GM19452 (cell line): ENCODE measurements around the gene VCX.
"Not testable (repeated sequence)": the region's sequence is repeated elsewhere in the genome, so short reads cannot be mapped to it uniquely, and the experiment has no call there.

Experiments used
- ATAC-seq: cut with Tn5 transposase; IDR thresholded peaks from one replicate; pipeline ENCODE4 v1.9.1; 2021; ENCODE audit not compliant: unreplicated experiment

VCX gene

DNA sequence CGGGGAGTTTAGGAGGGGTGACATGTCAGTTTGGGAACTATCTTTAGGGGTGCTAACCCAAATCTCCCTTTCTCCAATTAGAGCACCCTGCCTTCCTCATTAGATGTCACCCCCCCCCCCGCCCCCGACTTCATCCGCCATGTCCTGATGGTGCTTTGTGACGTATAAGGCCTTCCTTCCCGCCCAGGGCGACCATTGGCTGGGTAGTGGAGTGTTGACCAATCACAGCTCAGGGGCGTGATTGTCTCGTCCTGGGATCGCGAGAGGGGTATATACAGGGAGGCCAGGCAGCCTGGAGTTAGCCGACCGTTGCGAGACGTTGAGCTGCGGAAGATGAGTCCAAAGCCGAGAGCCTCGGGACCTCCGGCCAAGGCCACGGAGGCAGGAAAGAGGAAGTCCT, at the start of gene VCX:
Gene VCX (plus strand): TSS at position 301 of the 400 bp plus-strand sequence. CDS start 33 bp downstream, at position 334.
- ATAC-seq: not testable (repeated sequence)

DNA sequence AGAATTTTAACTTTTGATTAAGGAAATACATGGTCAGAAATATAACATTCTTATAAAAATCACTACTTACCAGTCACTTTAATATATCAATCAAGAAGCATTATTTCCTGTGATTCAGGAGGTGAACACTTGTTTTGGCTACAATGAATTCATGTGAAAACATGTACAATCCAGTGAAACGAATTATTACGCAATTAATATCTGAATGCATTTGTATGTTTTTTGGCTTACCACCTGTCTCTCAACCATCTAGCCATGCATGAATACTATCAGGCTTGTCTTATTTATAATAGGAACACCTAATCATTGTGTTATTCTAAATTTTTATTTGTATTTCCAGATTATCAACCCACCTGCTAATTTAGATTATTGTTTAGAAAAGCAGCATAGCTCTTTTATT, 44.6 kb upstream of the VCX start:
- no peak for ATAC-seq

DNA sequence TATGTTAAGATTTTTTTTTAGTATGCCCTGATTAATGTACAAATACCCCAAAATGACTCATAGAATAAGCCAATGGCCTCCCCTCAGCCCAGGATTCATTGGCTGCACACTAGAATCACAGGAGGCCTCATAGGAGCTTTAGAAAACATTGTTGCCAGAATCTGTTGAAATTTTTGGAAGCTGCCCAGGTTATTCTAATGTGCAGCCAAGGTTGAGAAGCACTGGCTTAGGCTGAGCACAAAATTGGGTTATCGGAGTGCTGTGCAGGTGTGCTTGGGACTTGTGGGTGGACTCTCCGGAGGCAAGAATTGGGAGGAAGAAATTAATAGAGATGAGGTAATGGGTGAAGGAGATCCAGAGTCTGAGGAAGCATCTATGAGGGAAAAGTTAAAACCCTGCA, 41.3 kb upstream of the VCX start:
- no peak for ATAC-seq

DNA sequence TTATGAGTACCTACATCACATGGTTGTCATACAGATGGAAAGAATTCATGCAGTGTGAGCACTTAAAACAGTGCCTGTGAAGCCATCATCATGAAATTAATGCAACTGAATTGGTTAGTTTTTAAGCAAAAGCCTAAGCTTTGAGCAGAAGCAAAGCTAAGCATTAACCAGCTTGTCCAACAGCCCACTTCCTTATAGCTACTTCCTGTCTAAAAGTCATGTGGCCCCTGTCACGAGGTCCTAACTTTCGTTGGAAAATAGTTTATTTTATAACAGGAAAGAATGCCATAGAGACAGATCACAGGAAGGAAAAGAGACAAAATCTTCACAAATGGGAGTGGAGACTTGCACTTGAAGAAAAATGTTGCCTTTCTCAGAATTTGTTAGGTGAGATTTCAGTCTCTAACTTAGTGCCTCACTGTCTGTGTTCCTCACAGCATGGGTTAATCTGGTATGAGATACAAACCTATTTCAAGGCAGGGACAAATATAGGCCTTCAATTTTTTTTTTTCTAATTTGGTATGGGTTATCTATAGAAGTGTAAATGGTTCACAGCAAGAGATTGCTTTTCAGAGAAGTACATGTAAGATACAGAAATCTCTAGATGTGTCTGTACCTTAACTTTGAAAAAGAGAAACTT, 27.7 kb upstream of the VCX start:
- no peak for ATAC-seq

DNA sequence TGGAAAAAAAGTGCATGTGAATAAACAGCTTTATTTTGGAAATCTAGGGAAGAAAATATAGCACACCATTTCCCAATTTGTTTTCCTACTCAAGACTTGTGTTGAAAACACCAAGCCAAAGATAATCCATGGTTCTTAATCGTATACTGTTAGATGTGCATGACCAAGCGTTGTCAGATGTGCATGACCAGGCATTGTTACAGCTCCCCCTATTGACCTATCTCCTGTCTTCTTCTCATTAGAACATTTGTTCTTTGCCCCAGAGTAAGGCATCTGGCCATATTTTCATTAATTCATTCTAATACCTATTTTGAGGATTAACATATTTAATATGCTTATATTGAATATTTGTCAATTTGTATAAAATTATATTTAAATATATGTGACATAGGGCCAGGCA, 14.4 kb upstream of the VCX start:
- ATAC-seq: no peak

DNA sequence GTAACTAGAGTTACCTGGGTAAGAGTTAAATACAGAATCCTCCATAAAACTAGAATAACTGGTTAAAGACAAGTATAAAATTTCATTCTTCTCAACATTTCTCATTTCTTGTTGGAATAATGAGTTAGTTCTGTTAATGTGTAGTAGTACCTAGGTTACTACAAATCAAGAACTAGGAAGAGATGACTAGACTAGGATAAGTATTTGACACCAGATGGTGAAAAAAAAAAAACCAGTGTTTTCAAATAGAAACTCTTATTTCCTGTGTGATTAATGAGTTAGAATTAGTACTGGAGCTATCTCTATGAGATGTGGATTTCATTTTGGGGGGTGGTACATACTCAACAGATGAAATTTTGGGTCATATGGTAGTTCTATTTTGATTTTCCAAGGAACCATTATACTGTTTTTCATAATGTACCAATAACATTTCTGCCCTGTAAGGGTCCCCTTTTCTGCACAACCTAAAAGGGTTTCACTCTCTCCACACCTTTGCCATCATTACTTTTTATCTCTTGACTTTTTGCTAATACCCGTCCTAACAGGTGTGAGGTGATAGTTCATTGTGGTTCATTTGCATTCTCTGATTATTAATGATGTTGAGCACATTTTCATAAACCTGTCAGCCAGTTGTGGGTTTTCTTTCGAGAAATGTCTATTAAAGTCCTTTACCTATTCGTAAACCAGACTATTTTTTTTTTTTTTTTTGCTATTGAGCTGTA, 1.7 kb upstream of the VCX start:
- no peak for ATAC-seq

DNA sequence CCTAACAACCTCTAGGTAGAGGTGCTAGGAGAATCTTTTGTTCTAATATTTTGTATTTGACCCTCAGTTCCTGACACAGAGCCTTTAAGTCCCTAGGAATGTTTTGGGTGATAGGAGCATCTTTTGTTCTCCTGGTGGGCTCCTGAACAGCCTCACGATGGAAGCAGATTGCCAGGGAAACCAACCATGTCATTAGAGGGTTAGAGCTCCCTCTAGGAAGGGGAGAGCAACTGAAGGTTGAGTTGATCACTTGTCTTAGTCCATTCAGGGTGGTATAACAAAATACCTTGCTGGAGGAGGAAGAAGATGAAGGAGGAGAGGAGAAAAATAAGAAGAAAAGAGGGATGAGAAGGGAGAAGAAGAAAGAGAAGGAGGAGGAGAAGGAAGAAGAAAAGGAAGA, 9.2 kb downstream of the VCX start:
- ATAC-seq: no peak

DNA sequence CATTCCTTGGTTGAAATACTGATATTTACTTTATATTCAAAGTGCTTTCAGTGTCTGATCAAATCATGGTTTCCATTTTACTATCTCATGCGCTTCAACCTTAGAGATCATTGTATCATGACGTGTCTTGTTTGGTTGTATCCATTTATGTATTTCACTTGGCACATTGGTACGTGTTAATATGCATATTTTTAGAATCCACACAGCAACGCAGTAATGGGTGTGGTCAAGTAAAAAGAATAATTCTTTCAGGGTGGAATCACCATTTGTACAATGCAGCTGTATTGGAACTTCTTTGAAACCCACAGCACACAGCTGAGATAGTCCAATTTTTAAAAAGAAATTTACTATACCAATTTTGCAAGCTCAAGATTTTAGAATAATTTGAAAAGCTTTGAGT, 29.1 kb downstream of the VCX start:
- ATAC-seq: no peak

DNA sequence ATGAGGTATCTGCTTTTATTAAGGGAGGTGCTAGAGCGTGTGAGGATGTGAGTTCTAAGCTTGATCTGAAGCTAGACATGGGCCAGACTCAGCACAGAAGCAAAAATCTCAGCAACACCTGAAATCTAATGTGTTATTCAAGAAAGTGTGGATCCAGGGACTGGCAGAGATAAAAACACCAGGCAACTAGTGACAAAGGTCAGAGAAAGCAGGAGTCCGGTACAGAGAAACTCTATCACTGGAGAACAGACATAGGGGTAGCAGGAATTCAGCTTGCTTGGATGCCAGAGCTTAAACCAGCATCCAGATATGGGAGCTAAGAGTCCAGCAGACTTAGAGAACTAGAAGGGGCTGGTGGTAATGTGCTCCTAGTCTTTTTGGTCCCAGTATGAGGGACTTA, 34.0 kb downstream of the VCX start:
- no peak for ATAC-seq

DNA sequence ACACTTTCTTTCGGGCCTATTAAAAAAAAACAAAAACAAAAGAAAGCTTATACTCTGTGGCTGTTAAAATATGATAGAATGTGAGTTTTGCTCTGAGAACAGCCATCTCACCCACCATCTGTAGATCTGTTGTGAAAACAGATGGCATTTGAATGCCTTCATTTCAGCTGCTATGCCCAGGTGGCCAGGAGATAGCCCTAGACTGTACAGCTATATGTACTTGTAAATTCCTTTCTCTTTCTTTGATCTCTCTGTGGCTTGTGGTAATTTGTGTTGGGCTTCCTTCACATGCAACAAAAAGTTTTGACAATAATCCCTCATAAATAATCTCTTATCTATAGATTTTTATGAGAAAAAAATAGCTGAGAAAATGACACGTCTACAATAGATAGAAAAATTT, 46.2 kb downstream of the VCX start:
- ATAC-seq: no peak

DNA sequence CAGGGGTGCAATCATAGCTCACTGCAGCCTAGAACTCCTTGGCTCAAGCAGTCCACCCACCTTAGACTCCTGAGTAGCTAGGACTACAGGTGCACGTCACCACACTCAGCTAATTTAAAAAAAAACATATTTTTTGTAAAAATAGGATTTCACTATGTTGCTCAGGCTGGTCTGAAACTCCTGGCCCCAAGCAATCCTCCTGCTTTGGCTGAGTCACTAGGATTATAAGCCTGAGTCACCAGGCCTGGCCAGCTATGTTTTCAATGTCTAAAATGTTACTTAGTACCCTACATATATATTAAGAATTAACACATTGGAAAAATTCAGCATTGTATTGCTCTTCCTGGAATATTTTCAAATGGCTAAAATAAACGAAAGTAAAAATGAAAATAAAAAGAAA, 46.7 kb downstream of the VCX start:
- no peak for ATAC-seq

DNA sequence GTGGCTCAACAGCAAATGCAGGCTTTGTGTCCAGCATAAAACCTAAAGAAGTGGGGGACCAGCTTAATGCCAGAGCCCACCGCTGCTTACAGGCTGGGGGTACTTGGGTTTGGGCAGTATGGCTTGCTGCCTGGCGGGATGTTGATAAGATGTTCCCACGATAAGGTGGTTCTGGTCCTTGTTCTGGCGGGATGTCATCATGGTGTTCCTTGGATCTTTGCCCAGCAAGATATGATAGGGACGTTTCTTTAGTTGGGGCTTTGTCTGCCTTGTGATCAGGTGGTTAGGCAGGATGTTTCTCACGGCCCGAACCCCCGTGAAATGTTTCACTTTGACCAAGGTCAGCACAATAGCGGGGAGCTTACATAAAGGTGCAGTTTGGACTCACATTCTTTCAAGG, 49.0 kb downstream of the VCX start:
- no peak for ATAC-seq
